K562 (cell line): ENCODE results near the gene CNOT1. TPM values are rescaled to one million over a fixed set of nuclear protein-coding genes. Genes with fewer than 3 reads are reported as not detected.
A peak's percentile ranks its signal among the peaks of the same experiment; 100 is the strongest.

ENCODE experiments used
- BRCA1 ChIP-seq, 2 experiments: fragments of 450-650 bp in 1 of 2; sonication (generic) in 1 of 2; formaldehyde crosslinking in 1 of 2; IDR thresholded peaks; 2 replicates each; pipeline versions ENCODE4 v1.5.0 to v1.6.1; 2017 to 2020; ENCODE audit warnings: mild to moderate bottlenecking in 1 of 2, missing genetic modification reagents in 1 of 2
- CTCFL ChIP-seq: IDR thresholded peaks from 2 replicates; pipeline ENCODE4 v1.6.1; 2011; ENCODE audit warnings: borderline replicate concordance, low read depth, mild to moderate bottlenecking, moderate library complexity, low read length; ENCODE audit not compliant: insufficient read depth, poor library complexity, severe bottlenecking
- ILF3 ChIP-seq: fragments of 450-650 bp; IDR thresholded peaks from 2 replicates; pipeline ENCODE4 v1.6.1; 2018; ENCODE audit warnings: antibody characterized with exemption, mild to moderate bottlenecking, moderate library complexity, borderline replicate concordance
- NFXL1 ChIP-seq: fragments of 450-650 bp; formaldehyde crosslinking; IDR thresholded peaks from 2 replicates; pipeline ENCODE4 v1.4.0; 2021; ENCODE audit warnings: mild to moderate bottlenecking
- PCBP2 ChIP-seq: fragments of 200-400 bp; formaldehyde crosslinking; IDR thresholded peaks from 2 replicates; pipeline ENCODE4 v1.6.1; 2018; ENCODE audit warnings: low read length, low read depth, mild to moderate bottlenecking, moderate library complexity; ENCODE audit not compliant: poor library complexity, severe bottlenecking
- POLR2B ChIP-seq: fragments of 450-650 bp; IDR thresholded peaks from 2 replicates; pipeline ENCODE4 v1.6.1; 2018; ENCODE audit warnings: low read depth; ENCODE audit not compliant: partially characterized antibody
- PTRF ChIP-seq: fragments of 450-650 bp; IDR thresholded peaks from 2 replicates; pipeline ENCODE4 v1.6.1; 2016; ENCODE audit warnings: mild to moderate bottlenecking, missing genetic modification characterization, missing compliant biosample characterization
- RB1 ChIP-seq: fragments of 450-650 bp; IDR thresholded peaks from 2 replicates; pipeline ENCODE4 v1.6.1; 2017; ENCODE audit warnings: low read depth, mild to moderate bottlenecking
- SIX5 ChIP-seq, 2 experiments: IDR thresholded peaks; 2 replicates each; pipeline ENCODE4 v1.6.1; 2011; ENCODE audit warnings: low read length in 2 of 2, borderline replicate concordance in 1 of 2, low read depth in 1 of 2, mild to moderate bottlenecking in 1 of 2, moderate library complexity in 1 of 2; ENCODE audit not compliant: insufficient read depth in 1 of 2
- SMAD4 ChIP-seq: fragments of 250-450 bp; sonication (Bioruptor Pico); conservative IDR thresholded peaks from 2 replicates; pipeline ENCODE4 v1.8.0; 2021; ENCODE audit warnings: inconsistent platforms, mild to moderate bottlenecking, moderate library complexity
- TEAD4 ChIP-seq, 2 experiments: sonication (generic) in 1 of 2; formaldehyde crosslinking in 1 of 2; IDR thresholded peaks; 2 replicates each; pipeline versions ENCODE4 v1.6.1 to v1.8.0; 2012 to 2022; ENCODE audit warnings: borderline replicate concordance in 1 of 2, inconsistent platforms in 1 of 2, low read length in 1 of 2, mild to moderate bottlenecking in 1 of 2, missing genetic modification reagents in 1 of 2
- U2AF2 ChIP-seq: fragments of 200-400 bp; formaldehyde crosslinking; optimal IDR thresholded peaks from 2 replicates; pipeline ENCODE3; 2017; ENCODE audit warnings: low read depth, mild to moderate bottlenecking, low read length
- ZFPM2 ChIP-seq: fragments of 250-450 bp; sonication (Bioruptor Pico); IDR thresholded peaks from 2 replicates; pipeline ENCODE4 v1.5.1; 2022; ENCODE audit warnings: mild to moderate bottlenecking
- ZNF239 ChIP-seq: fragments of 250-450 bp; sonication (Bioruptor Pico); IDR thresholded peaks from 2 replicates; pipeline ENCODE4 v1.4.0; 2020; ENCODE audit warnings: mild to moderate bottlenecking
- ZNF444 ChIP-seq: fragments of 250-450 bp; sonication (Bioruptor Pico); IDR thresholded peaks from 2 replicates; pipeline ENCODE4 v1.4.0; 2020; ENCODE audit warnings: mild to moderate bottlenecking, moderate library complexity
- ZNF518B ChIP-seq: fragments of 250-450 bp; sonication (Bioruptor Pico); IDR thresholded peaks from 2 replicates; pipeline ENCODE4 v1.5.0; 2021; ENCODE audit warnings: mild to moderate bottlenecking, moderate library complexity
- ZNF766 ChIP-seq: fragments of 200-800 bp; sonication (Bioruptor generic); conservative IDR thresholded peaks from 2 replicates; pipeline ENCODE4 v1.6.1; 2016; ENCODE audit warnings: missing genetic modification characterization, missing compliant biosample characterization
- ZNF780A ChIP-seq: fragments of 250-450 bp; sonication (Bioruptor Pico); IDR thresholded peaks from 2 replicates; pipeline ENCODE4 v1.5.0; 2021; ENCODE audit warnings: mild to moderate bottlenecking
- polyA plus RNA-seq, 8 experiments: library from polyadenylated mRNA; depleted of rRNA in 4 of 8; stranded (reverse) in 5 of 8; unstranded in 3 of 8; fragments of >200 nt; fragmentation: Nextera tagmentation in 2 of 8; fragmentation: Illumina TruSeq in 1 of 8; extraction: Ambion mirVana in 2 of 8; extraction: Trizol in 1 of 8; gene quantifications; 2 replicates each; pipeline versions ENCODE4 v1.2.1 to v1.2.3, GENCODE V29; 2011 to 2014; ENCODE audit warnings: inconsistent platforms in 1 of 8, missing spikeins in 1 of 8
- total RNA-seq, 7 experiments: library from RNA; depleted of rRNA in 6 of 7; stranded (reverse); fragments of >200 nt in 6 of 7; fragmentation: Illumina TruSeq in 2 of 7; extraction: Trizol in 2 of 7; gene quantifications; 2 replicates each; pipeline versions ENCODE4 v1.2.1 to v1.2.3, GENCODE V29; 2011 to 2021; ENCODE audit warnings: low replicate concordance in 1 of 7
- TF ChIP-seq, protein P1 (sequence below): fragments of 250-450 bp; sonication (Bioruptor Pico); IDR thresholded peaks from 2 replicates; pipeline ENCODE4 v1.8.0; 2022; ENCODE audit warnings: moderate library complexity, mild to moderate bottlenecking, inconsistent platforms
- TF ChIP-seq, protein P2 (sequence below): fragments of 450-650 bp; formaldehyde crosslinking; IDR thresholded peaks from 2 replicates; pipeline ENCODE4 v1.4.0; 2020; ENCODE audit warnings: mild to moderate bottlenecking, mixed read lengths

CNOT1 gene
- total and polyA plus RNA-seq, 9 of the 15 experiments (the other 6 are each of a cell fraction or from before 2014, with no cell fraction given), result 110 to 270 (median 220) TPM

- TF ChIP-seq ZNF518B (CRISPR knock-in tag) (no peak), CTCFL (peak; percentile 71), POLR2B (no peak), ZNF239 (no peak), SIX5 (IDR thresholded peaks at IDR 0.05; ENCODE audit: borderline replicate concordance in 1 of 2, insufficient read depth in 1 of 2, low read depth in 1 of 2, low read length in 2 of 2) (no peak), RB1 (peak; percentile 50; the same call in 1 of the 2 replicates), ILF3 (no peak), U2AF2 (no peak), PCBP2 (no peak), ZFPM2 (no peak), TEAD4 (IDR thresholded peaks at IDR 0.05; ENCODE audit: low read length) (peak; percentile 29; the same call in 1 of the 2 replicates), TEAD4 (CRISPR knock-in tag; IDR thresholded peaks at IDR 0.05; ENCODE audit: borderline replicate concordance) (no peak), ZNF780A (no peak), ZNF444 (CRISPR knock-in tag) (no peak), ZNF766 (CRISPR knock-in tag) (no peak), PTRF (tag) (no peak), SMAD4 (CRISPR knock-in tag) (no peak), NFXL1 (no peak), BRCA1 (IDR thresholded peaks at IDR 0.05) (no peak), BRCA1 (CRISPR knock-in tag; IDR thresholded peaks at IDR 0.05) (no peak)
- TF ChIP-seq, protein P1, sequence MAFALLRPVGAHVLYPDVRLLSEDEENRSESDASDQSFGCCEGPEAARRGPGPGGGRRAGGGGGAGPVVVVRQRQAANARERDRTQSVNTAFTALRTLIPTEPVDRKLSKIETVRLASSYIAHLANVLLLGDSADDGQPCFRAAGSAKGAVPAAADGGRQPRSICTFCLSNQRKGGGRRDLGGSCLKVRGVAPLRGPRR (CRISPR knock-in tag), result no peak
- TF ChIP-seq, protein P2, sequence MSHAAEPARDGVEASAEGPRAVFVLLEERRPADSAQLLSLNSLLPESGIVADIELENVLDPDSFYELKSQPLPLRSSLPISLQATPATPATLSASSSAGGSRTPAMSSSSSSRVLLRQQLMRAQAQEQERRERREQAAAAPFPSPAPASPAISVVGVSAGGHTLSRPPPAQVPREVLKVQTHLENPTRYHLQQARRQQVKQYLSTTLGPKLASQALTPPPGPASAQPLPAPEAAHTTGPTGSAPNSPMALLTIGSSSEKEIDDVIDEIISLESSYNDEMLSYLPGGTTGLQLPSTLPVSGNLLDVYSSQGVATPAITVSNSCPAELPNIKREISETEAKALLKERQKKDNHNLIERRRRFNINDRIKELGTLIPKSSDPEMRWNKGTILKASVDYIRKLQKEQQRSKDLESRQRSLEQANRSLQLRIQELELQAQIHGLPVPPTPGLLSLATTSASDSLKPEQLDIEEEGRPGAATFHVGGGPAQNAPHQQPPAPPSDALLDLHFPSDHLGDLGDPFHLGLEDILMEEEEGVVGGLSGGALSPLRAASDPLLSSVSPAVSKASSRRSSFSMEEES (CRISPR knock-in tag), result no peak
These were observed 134.6 kb downstream of the CNOT1 start (continued) for GRCh38 chr16:58494981-58495520.
